Aorta (tissue), 5 donors: ENCODE results near the gene LUM. TPM values are rescaled to one million over a fixed set of nuclear protein-coding genes. Genes with fewer than 3 reads are reported as not detected.
A peak's percentile ranks its signal among the peaks of the same experiment; 100 is the strongest.

Experiments
- ATAC-seq: fragments of 200-7000 bp; cut with Tn5 transposase; one replicate; pipeline ENCODE4 v1.9.1; 2022; ENCODE audit warnings: moderate library complexity; ENCODE audit not compliant: low FRiP score
- DNase-seq, 2 donors: peaks; one replicate each; pipeline ENCODE4 v3.0.0-alpha.2; 2020
- H3K27ac ChIP-seq, 2 donors: one replicate each; pipeline ENCODE4 v1.5.1; 2013; ENCODE audit warnings: low read length in 2 of 2, mild to moderate bottlenecking in 2 of 2, moderate library complexity in 2 of 2, control low read depth in 1 of 2, inconsistent platforms in 1 of 2, low read depth in 1 of 2
- H3K27me3 ChIP-seq, 2 donors: one replicate each; pipeline ENCODE4 v1.6.1; 2013; ENCODE audit warnings: control low read depth in 1 of 2, low read length in 1 of 2, mild to moderate bottlenecking in 1 of 2, moderate library complexity in 1 of 2; ENCODE audit not compliant: insufficient read depth in 2 of 2, control insufficient read depth in 1 of 2
- H3K36me3 ChIP-seq, 2 donors: one replicate each; pipeline ENCODE4 v1.6.1; 2013; ENCODE audit warnings: control low read depth in 1 of 2, low read length in 1 of 2, mild to moderate bottlenecking in 1 of 2; ENCODE audit not compliant: insufficient read depth in 2 of 2, control insufficient read depth in 1 of 2
- H3K4me1 ChIP-seq, 2 donors: one replicate each; pipeline ENCODE4 v1.6.1; 2013; ENCODE audit warnings: low read length in 2 of 2, control low read depth in 1 of 2, mild to moderate bottlenecking in 1 of 2, moderate library complexity in 1 of 2; ENCODE audit not compliant: insufficient read depth in 2 of 2, control insufficient read depth in 1 of 2
- H3K4me3 ChIP-seq, 2 donors: one replicate each; pipeline ENCODE4 v1.5.1; 2013; ENCODE audit warnings: low read length in 2 of 2, control low read depth in 1 of 2, mild to moderate bottlenecking in 1 of 2
- H3K9me3 ChIP-seq: one replicate; pipeline ENCODE4 v1.6.1; 2013; ENCODE audit warnings: mild to moderate bottlenecking, low read length; ENCODE audit not compliant: control insufficient read depth
- WGBS, 2 donors: extraction: QIAGEN DNeasy Blood & Tissue Kit; methylation state at CpG; one replicate each; pipeline ENCODE4 v1.1.7; 2013; 5-methylcytosine and 5-hydroxymethylcytosine counted together
- intact Hi-C, 2 donors: fragments of 100-400 bp; cut with DNase I; formaldehyde crosslinking; loops; one replicate each; pipeline versions ENCODE4 v1.14.2 to v1.15.0; 2022
- polyA plus RNA-seq, 2 donors: library from polyadenylated mRNA; stranded (reverse); fragments of 200-250 nt; gene quantifications; one replicate each; pipeline ENCODE4 v1.2.3, GENCODE V29; 2013
- total RNA-seq, 2 donors: library from RNA; stranded (reverse); fragmentation: NEBNext Ultra II Directional; extraction: Animal tissue kit (Norgen Biotek cat#: 25700); gene quantifications; one replicate each; pipeline ENCODE4 v1.2.1, GENCODE V29; 2021
- donor health status: healthy with polysubstance abuse.
- donor health status: Bipolar disorder and iron deficiency.
- donor health status: DM: no; HTN: no; CAD: no.
- donor health status: DM: no; HTN: no; CAD: no.
- donor health status: DM: yes; HTN: yes; CAD: no.

The LUM gene
- total and polyA plus RNA-seq, 4 donors: 92.4 to 628 (median 221) TPM

- H3K27me3 ChIP-seq: no peaks in the 10 kb centered on the region
- WGBS, 2 donors: 22 to 26% methylated on average over 1 of the region's 1 CpG
- DNase-seq: no peak
- no peaks in the 10 kb centered on the region for H3K9me3 ChIP-seq
- no peak for ATAC-seq
- no peak overlapping the region for H3K27ac ChIP-seq
- H3K4me1 ChIP-seq: no peaks in the 10 kb centered on the region
- intact Hi-C loops: loop anchor here in 1 of 2 donors (5.0 kb wide), 1 partner anchor 128 kb away; no protein-coding TSS in a partner anchor
- H3K36me3 ChIP-seq: no peaks in the 10 kb centered on the region
- H3K4me3 ChIP-seq: no peak overlapping the region
Observed at GRCh38 chr12:91104812-91105466, 6.4 kb downstream of the LUM start.

GRCh38 chr12:91103624-91104023, 7.7 kb downstream of the LUM start:
- WGBS, 2 donors: 86 to 92% methylated on average over 1 of the region's 1 CpG
- ATAC-seq (no peak), DNase-seq (no peak)
- Histone ChIP-seq H3K9me3 (no peaks in the 10 kb centered on the region), H3K4me1 (no peaks in the 10 kb centered on the region), H3K36me3 (no peaks in the 10 kb centered on the region), H3K4me3 (no peak overlapping the region), H3K27ac (no peak overlapping the region), H3K27me3 (no peaks in the 10 kb centered on the region)
- intact Hi-C loops: no loop called here

- no peak overlapping the region for H3K4me3 ChIP-seq
- no peaks in the 10 kb centered on the region for H3K36me3 ChIP-seq
- ATAC-seq (no peak), DNase-seq (no peak)
- intact Hi-C loops: no loop called here
- H3K4me1 ChIP-seq: no peaks in the 10 kb centered on the region
- no peak overlapping the region for H3K27ac ChIP-seq
- no peaks in the 10 kb centered on the region for H3K9me3 ChIP-seq
- no peaks in the 10 kb centered on the region for H3K27me3 ChIP-seq
Observed at GRCh38 chr12:91103101-91103500, 8.2 kb downstream of the LUM start.

- intact Hi-C loops: no loop called here
- no peak overlapping the region for H3K27ac ChIP-seq
- no peak for DNase-seq
- H3K4me3 ChIP-seq: no peak overlapping the region
- H3K4me1 ChIP-seq: no peaks in the 10 kb centered on the region
- 70 to 75% methylated on average over 2 of the region's 2 CpGs for WGBS, 2 donors
- no peaks in the 10 kb centered on the region for H3K27me3 ChIP-seq
- no peaks in the 10 kb centered on the region for H3K9me3 ChIP-seq
- ATAC-seq: no peak
- H3K36me3 ChIP-seq: no peaks in the 10 kb centered on the region
Observed at GRCh38 chr12:91100906-91101305, 10.4 kb downstream of the LUM start.

GRCh38 chr12:91099836-91100235, 11.5 kb downstream of the LUM start:
- intact Hi-C loops: no loop called here
- no peaks in the 10 kb centered on the region for H3K4me1 ChIP-seq
- 90 to 92% methylated on average over 2 of the region's 2 CpGs for WGBS, 2 donors
- no peak for DNase-seq
- H3K4me3 ChIP-seq: no peak overlapping the region
- H3K27me3 ChIP-seq: no peaks in the 10 kb centered on the region
- no peak for ATAC-seq
- no peaks in the 10 kb centered on the region for H3K9me3 ChIP-seq
- H3K36me3 ChIP-seq: no peaks in the 10 kb centered on the region
- no peak overlapping the region for H3K27ac ChIP-seq

- 44 to 48% methylated on average over 2 of the region's 2 CpGs for WGBS, 2 donors
Observed at GRCh38 chr12:91099341-91099740, 12.0 kb downstream of the LUM start.

GRCh38 chr12:91098941-91099340, 12.4 kb downstream of the LUM start:
- ATAC-seq (no peak), DNase-seq (peak in 1 of 2 donors; percentile 47)
- no peak overlapping the region for H3K27ac ChIP-seq

More at GRCh38 chr12:91099341-91099740, 12.0 kb downstream of the LUM start:
- Histone ChIP-seq H3K4me1 (no peaks in the 10 kb centered on the region), H3K9me3 (no peaks in the 10 kb centered on the region), H3K27ac (no peak overlapping the region), H3K36me3 (no peaks in the 10 kb centered on the region), H3K4me3 (no peak overlapping the region), H3K27me3 (no peaks in the 10 kb centered on the region)
- intact Hi-C loops: no loop called here
- no peak for ATAC-seq
- DNase-seq: no peak

GRCh38 chr12:91098461-91098860, 12.8 kb downstream of the LUM start:
- H3K27ac ChIP-seq: no peak overlapping the region
- ATAC-seq (no peak), DNase-seq (no peak)
- no peaks in the 10 kb centered on the region for H3K9me3 ChIP-seq
- no peaks in the 10 kb centered on the region for H3K4me1 ChIP-seq
- no peaks in the 10 kb centered on the region for H3K27me3 ChIP-seq
- H3K36me3 ChIP-seq: no peaks in the 10 kb centered on the region
- H3K4me3 ChIP-seq: no peak overlapping the region
- intact Hi-C loops: no loop called here

More at GRCh38 chr12:91098941-91099340, 12.4 kb downstream of the LUM start:
- H3K4me3 ChIP-seq: no peak overlapping the region
- H3K27me3 ChIP-seq: no peaks in the 10 kb centered on the region
- H3K9me3 ChIP-seq: no peaks in the 10 kb centered on the region
- intact Hi-C loops: no loop called here
- no peaks in the 10 kb centered on the region for H3K36me3 ChIP-seq
- WGBS, 2 donors: 12 to 25% methylated on average over 3 of the region's 3 CpGs
- H3K4me1 ChIP-seq: no peaks in the 10 kb centered on the region

- Histone ChIP-seq H3K9me3 (no peaks in the 10 kb centered on the region), H3K27me3 (no peaks in the 10 kb centered on the region), H3K4me1 (no peaks in the 10 kb centered on the region), H3K36me3 (no peaks in the 10 kb centered on the region), H3K27ac (no peak overlapping the region), H3K4me3 (no peak overlapping the region)
- intact Hi-C loops: no loop called here
- ATAC-seq: no peak
- no peak for DNase-seq
- 90 to 93% methylated on average over 1 of the region's 1 CpG for WGBS, 2 donors
Observed at GRCh38 chr12:91094957-91095356, 16.3 kb downstream of the LUM start.
